GM12801 (cell line): Measurements from ENCODE around the gene FOXF2.

ENCODE experiments used
- TF ChIP-seq, protein P1 (sequence below): IDR thresholded peaks from one replicate; pipeline ENCODE4 v1.5.1; 2011; ENCODE audit warnings: control low read depth; ENCODE audit not compliant: insufficient read length; ENCODE audit errors: extremely low read depth

The FOXF2 gene

GRCh38 chr6:1391800-1392309 is 2.5 kb downstream of the FOXF2 start:
- TF ChIP-seq, protein P1, sequence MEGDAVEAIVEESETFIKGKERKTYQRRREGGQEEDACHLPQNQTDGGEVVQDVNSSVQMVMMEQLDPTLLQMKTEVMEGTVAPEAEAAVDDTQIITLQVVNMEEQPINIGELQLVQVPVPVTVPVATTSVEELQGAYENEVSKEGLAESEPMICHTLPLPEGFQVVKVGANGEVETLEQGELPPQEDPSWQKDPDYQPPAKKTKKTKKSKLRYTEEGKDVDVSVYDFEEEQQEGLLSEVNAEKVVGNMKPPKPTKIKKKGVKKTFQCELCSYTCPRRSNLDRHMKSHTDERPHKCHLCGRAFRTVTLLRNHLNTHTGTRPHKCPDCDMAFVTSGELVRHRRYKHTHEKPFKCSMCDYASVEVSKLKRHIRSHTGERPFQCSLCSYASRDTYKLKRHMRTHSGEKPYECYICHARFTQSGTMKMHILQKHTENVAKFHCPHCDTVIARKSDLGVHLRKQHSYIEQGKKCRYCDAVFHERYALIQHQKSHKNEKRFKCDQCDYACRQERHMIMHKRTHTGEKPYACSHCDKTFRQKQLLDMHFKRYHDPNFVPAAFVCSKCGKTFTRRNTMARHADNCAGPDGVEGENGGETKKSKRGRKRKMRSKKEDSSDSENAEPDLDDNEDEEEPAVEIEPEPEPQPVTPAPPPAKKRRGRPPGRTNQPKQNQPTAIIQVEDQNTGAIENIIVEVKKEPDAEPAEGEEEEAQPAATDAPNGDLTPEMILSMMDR, result no peak

DNA sequence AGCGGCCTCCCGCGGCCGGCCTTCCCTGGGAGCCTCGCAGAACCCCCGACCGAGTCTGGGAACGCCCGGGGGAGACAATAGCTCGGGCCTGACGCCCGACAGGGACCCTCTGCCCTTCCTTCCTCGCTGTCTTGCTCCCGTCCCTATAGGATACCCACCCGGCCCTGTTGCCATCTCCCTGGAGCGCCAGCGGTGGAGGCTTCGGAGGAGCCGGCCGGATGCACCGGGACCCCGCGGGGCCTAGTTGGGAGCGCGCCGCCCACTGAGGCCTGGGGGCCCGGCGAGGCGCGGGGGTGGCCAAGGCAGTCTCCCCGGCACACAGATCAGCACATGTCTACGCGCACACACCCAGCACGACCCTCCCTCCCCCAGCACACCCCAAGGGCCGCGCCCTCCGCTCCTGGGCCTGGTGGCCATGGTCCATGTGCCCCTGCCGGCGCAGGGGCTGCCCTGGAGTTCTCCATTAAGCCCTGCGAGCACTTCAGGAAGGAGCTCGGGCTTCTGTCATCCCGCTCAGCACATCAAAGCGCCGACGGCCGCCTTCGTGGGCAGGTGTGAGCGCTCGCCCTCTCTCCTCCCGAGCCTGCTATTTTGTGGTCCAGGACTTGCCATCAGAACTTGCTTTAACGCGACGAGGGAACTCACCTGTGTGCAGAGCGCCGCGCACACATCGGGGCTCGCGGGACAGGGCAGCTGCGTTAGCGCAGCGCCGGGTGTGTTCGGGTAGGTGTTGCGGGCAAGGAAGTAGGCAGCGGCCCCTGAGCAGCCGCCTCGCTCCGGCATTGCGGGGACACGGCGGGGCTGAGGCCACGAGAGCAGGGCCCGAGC is 3.7 kb downstream of the FOXF2 start:
- TF ChIP-seq, protein P1, result no peak

DNA sequence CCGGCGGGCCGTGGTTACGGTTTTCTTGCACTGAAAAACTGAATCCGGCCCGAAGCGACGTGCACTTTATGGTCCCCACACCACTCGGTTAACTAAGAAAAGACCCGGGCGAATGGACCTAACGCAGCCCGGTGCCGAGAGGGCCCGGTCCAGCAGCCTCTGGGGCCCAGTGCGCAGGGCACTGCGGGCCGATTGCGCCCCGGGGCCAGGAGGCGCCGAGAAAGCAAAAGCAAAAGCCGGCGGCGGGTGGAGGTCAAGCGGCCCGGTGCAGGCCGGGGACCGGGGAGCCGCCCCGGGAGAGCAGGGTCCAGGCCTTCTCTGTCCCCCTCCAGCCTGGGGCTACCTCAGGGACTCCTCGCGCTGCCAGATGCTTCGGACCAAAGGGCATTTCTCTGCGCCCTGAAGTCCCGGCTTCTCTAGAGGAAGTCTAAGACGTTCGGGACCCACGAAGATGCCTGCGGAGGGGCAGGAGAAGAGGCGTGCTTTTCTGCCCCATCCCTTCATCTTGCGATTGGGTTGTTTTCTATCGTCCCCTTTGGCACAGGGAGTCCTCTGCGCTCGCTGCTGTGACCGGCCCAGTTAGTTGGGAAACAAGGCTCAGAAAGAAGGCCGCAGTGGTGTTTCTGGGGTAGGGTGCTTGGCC is 4.4 kb downstream of the FOXF2 start:
- TF ChIP-seq, protein P1, result no peak

DNA sequence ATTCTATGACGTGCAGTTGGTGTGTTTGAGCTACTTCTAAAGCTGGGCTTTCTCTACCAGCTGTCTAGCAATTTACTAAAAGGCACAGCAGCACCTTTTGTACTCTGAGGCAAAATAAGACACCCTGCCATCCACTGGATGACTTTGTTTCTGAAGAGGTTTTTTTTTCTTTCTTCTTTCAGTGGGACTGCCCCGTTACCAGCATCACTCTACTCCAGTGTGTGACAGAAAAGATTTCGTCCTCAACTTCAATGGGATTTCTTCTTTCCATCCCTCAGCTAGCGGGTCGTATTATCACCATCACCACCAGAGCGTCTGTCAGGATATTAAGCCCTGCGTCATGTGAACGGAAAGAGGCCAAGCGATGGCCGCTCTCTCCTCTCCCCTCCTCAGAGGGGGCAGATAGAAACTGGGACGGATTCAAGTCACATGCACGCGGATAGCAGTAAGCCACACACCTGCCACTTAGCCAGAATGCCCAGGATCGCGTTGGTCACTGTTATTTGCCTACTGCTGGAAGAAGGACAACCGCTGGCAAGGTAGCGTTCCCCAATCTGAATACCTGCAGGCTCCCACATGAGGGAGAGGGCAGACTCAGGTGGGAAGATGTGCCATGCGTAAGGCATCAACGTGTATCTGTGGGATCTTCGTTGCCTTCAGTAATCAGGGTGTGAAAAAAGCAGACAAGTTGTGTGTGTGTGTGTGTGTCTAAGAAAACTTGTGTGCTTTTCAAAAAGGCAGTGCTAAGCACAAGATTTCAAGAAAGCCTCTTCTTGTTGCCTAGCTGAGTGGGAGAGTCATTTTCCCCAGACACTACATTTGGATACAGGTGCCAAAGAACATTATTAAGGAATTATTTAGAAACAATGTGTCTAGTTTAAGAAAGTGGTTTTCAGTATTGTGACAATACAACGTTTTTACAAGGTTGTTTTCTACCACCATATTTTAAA is 5.4 kb downstream of the FOXF2 start:
- TF ChIP-seq, protein P1, result no peak

DNA sequence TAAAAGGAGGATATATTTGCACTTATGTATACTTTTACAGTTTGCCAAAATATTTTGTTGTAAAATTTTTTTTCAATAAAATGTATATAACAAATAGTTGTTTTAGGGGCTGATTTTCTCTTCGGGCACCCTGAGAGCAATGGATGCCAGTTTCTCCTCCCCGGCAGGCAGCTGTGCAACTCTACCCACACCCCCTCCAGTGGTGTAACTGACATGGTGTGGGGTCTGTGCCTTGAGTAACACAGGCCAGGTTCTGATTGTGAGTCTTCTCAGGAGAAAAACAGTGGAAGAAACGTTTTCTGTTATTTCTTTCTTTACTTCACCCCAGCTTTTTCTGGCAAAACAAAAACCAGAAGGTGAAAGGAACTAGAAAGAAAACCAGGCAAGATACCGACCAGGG is 6.1 kb downstream of the FOXF2 start:
- TF ChIP-seq, protein P1, result no peak

- TF ChIP-seq, protein P1, result no peak
Observed at GRCh38 chr6:1395941-1396908, 6.8 kb downstream of the FOXF2 start.
